ENCODE data around the gene SGCA.

Gene SGCA

DNA sequence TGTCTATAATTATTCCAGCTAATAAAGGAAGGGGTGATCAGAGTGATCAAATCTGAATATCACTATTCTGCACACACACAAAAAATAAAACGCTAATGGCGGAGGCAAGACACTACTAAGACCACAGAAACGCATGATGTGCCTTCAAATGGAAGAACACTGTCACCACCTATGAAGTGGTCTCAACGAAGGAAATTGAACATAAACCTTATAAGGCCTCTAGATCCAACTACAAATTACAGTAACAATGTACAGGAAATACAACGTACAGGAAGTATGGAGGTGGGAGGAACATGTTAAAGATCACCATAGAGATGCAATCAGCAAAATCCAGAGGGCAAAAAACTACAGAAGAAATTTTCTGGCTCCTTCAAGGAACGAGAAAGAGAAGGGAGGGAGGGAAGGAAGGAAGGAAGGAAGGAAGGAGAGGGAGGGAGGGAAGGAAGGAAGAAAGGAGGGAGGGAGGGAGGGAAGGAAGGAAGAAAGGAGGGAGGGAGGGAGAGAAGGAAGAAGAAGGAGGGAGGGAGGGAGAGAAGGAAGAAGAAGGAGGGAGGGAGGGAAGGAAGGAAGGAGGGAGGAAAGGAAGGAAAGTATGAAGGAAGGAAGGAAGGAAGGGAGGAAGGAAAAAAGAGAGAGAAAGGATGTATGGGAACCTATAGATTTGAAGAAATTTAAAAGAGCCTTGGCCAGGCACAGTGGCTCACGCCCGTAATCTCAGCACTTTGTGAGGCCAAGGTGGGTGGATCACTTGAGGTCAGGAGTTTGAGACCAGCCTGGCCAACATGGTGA is 3.1 kb upstream of the SGCA start:
- no peak for DNase-seq (ENCODE audit: low read depth)
- no peak overlapping the region for H3K4me3 ChIP-seq (ENCODE audit: low read depth, low read length)

DNA sequence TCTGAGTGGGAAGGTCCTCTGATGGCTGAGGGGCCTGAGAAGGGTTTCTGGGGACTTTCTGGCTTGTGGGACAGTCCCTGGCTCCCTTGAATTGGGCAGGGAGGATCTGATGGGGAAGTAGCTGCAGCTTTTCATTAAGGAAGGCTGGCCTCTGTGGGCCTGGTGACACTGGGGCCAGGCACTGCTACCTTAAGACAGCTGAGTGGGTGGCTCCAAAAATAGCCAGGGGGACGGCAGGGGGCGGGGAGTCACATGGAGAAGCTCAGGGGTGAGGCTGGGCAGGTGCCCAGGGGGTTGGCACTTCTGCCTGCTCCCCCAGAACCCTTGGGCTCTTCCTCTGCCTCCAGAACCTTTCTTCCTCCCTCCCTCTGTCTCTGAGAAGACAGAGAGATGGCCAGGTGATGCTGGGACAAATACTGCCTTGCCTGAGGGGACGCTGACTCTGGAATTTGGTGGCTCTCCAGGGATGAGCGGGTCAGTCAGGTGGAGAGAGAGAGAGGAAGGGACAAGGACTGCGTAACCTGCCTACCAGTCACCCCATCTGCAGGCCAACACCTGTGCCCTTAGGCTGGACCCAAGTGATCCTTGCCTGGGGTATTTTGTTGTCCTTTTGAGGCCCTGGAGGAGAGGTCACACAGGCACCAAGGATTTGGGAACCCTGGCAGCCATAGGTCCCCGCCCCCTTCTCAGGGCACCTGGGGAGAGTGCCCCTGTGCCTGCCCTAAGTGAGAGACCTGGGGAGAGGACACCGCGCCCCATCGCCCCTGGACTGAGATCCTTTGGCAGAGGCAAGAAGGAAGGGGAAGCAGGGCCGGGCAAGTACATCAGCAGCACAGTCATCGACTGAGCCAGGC is 1.7 kb upstream of the SGCA start:
- no peak for DNase-seq (ENCODE audit: low read depth)
- no peak overlapping the region for H3K4me3 ChIP-seq (ENCODE audit: low read depth, low read length)

DNA sequence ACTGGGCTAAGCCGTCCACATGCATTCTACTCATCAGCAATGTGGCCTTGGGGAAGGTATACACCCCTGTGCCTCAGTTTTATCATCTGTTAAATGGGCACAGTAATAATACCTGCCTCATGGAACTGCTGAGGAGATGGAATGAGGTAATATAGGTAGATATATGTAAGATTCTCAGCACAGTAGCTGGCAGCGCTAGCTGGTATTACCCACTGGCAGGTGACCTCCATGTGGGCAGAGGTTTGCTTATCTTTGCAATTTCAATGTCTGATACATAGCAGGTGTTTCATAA is 1.2 kb upstream of the SGCA start:
- H3K4me3 ChIP-seq (ENCODE audit: low read depth, low read length): no peak overlapping the region
- no peak for DNase-seq (ENCODE audit: low read depth)

DNA sequence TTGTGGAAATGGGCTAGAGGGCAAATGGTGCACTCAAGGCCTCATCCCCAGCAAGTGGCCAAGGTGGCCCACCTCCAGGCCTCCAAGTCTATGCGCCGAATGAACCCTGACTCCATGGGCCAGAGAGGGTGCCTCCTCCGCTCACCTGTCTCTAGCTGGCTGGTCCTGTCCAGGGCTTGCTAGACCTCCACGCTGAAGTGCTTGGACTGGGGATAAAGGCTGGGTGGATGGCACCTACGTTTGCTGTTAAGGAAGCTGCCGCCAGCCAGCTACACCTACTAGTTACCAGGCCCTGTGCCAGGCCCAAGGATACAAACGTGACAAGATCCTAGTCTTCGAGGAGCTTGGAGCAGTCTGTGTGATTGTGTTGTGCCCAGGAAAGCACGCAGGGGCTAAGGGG is 739 bp upstream of the SGCA start:
- no peak for DNase-seq (ENCODE audit: low read depth)
- H3K4me3 ChIP-seq (ENCODE audit: low read depth, low read length): no peak overlapping the region

DNA sequence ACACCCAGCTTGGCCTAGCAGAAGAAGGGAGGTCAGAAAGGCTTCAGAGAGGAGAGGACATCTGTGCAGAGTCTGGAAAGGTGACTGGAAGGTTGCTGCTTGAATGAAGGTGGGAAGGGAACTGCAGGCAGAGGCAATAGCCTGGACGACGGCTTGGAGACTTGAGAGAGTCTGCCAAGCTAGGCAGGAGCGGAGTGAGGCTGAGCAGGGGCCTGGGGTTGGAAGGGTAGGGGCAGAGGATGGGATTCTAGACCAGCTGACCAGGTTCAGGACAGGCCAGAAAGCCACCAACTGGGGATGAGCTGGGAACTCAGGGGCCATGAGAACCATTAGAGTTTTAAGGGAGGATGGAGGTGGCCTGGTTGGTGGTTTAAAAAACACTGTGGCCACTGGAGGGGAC is 339 bp upstream of the SGCA start:
- DNase-seq (ENCODE audit: low read depth): no peak
- H3K4me3 ChIP-seq (ENCODE audit: low read depth, low read length): no peak overlapping the region

DNA sequence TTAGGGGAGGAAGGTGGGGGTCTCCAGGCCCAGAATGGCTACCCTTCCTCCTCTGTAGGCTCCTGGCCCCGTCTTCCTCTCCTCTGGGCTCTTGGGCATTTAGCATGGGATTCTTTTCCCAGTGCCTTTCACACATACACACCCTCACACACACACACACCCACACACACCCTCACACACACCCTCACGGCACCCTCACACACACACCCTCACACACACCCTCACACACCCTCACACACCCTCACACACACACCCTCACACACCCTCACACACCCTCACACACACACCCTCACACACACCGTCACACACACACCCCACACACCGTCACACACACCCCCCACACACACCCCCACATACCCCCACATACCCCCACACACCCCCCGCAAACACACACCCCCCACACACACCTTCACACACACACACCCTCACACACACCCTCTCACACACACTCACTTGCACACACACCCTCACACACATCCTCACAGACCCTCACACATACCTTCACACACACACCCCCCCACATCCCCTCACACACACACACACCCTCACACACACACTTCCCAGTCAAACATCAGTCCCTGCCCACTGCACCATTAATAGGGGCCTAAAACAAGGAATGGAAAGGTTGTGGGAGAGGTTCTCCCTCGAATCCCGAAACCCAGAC is 845 bp downstream of the SGCA start:
- H3K4me3 ChIP-seq (ENCODE audit: low read depth, low read length): peak overlapping the region; percentile 50
- DNase-seq (ENCODE audit: low read depth): no peak

DNA sequence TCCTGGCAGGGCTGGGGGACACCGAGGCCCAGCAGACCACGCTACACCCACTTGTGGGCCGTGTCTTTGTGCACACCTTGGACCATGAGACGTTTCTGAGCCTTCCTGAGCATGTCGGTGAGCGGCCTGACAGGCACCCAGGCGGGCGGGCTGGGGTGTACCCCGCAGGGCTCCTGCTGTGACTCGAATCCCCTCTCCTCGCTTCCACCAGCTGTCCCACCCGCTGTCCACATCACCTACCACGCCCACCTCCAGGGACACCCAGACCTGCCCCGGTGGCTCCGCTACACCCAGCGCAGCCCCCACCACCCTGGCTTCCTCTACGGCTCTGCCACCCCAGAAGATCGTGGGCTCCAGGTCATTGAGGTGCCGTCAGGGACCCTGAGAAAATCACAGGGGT is 1.6 kb downstream of the SGCA start:
- no peak for DNase-seq (ENCODE audit: low read depth)
- H3K4me3 ChIP-seq (ENCODE audit: low read depth, low read length): peak overlapping the region; percentile 30

DNA sequence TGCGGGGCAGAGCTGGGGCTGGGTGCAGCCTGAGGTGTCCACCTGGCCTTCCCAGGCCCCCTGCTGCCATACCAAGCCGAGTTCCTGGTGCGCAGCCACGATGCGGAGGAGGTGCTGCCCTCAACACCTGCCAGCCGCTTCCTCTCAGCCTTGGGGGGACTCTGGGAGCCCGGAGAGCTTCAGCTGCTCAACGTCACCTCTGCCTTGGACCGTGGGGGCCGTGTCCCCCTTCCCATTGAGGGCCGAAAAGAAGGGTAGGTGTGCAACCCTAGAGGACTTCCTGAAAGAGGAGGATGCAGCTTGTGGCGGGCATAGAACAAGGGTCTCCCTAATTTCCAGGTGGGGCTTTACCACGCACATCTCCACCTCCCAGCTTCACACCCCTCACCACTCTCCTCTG is 2.5 kb downstream of the SGCA start:
- no peak overlapping the region for H3K4me3 ChIP-seq (ENCODE audit: low read depth, low read length)
- no peak for DNase-seq (ENCODE audit: low read depth)

DNA sequence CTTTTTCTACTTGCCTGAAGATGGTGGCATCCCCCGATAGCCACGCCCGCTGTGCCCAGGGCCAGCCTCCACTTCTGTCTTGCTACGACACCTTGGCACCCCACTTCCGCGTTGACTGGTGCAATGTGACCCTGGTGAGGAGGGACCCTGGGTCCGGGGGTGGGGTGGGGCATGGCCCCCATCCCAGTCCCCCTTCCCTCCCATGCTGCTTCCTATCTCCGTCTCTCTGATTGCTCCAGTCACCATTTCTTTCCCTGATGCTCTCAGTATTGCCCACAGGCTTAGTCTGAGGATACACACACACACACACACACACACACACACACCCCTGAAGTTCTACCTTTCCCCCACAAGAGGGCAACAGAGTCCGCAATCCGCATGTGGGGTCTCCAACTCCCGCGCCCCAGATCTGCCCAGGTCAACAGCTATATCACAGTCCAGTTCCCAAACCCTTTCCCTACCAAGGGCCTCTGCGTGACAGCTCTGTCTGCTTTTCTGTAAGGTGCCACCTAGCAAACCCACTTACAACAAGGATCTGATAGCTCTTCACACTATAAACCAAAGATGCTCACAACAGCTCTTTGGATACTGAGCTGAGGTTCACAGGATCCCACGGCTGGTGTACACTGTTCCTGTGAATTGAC is 3.4 kb downstream of the SGCA start:
- no peak overlapping the region for H3K4me3 ChIP-seq (ENCODE audit: low read depth, low read length)
- DNase-seq (ENCODE audit: low read depth): no peak

DNA sequence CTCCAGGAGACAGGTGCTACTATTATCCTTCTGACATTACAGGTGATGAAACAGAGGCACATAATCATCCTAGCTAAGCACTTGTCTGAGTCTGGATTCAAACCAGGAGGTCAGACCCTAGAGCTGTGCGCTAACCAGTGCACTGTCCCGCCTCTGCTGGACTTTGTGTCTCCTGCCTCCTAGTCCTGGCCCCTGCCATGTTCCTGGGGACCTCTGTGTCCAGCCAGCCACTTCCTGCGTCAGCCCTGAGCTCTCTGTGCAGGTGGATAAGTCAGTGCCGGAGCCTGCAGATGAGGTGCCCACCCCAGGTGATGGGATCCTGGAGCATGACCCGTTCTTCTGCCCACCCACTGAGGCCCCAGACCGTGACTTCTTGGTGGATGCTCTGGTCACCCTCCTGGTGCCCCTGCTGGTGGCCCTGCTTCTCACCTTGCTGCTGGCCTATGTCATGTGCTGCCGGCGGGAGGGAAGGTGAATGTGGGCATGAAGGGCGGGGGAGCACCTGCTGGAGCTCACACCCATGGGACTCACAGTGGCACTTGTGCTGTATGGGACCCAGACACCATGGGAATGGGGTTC is 4.2 kb downstream of the SGCA start:
- no peak for DNase-seq (ENCODE audit: low read depth)
- no peak overlapping the region for H3K4me3 ChIP-seq (ENCODE audit: low read depth, low read length)

DNA sequence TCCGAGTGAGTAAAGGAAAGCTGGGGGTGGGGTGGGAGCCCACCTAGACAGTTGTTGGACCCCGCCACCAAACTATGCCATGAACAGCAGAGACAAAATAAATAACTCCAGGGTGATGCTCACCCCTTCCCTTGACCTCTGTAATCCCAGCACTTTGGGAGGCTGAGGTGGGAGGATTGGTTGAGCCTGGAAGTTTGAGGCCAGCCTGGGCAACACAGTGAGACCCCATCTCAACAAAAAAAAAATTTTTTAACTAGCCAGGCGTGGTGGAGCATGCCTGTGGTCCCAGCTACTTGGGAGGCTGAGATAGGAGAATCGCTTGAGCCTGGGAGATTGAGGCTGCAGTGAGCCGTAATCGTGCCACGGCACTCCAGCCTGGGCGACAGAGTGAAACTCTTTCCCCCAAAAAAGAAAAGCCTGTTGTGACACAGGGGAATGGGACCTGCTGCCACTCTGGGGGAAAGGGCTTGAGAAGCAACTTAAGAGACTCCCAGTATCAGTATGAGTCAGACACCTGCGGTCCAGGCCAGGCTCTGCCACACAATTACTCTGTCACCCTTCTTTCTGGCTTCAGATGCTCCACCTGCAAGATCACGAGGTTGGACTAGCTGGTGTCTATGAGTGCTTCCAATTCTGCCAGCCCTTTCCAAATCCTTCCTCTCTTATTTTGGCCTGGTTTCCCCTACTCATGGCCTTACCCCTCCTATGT is 5.0 kb downstream of the SGCA start:
- DNase-seq (ENCODE audit: low read depth): no peak
- H3K4me3 ChIP-seq (ENCODE audit: low read depth, low read length): no peak overlapping the region

DNA sequence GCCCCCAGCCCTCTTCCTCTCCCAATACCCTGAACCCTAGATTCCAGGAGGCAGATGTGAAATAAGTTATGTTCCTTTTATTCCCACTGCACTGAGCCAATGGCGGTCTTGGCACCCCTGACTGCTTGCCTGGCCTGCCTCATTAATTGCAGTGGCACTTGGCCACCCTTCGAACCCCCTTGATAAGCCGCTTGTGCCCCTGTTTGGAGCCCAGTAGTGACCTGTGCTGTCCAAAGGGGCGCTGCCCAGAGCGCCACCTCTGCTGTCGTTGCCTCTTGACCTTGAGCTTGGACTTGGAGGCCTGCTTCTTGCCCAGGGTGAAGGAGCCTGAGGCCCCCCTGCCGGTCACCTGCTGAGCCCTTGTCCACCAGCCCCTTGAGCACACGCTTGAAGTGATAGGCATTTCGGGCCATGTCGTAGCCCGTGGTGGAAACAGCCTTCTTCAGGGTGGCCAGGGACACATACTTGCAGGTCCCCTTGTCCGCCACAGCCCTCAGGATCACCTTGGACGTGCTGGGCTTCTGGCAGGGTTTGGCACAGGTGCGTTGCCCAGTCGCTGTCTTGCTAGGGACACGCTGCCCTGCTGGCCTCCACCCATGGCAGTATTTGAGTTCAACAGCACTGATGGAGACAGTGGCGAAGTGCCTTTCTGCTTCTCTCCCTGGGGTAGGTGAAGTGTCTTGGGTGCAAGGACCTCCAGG is 5.7 kb downstream of the SGCA start:
- no peak for DNase-seq (ENCODE audit: low read depth)
- no peak overlapping the region for H3K4me3 ChIP-seq (ENCODE audit: low read depth, low read length)

DNA sequence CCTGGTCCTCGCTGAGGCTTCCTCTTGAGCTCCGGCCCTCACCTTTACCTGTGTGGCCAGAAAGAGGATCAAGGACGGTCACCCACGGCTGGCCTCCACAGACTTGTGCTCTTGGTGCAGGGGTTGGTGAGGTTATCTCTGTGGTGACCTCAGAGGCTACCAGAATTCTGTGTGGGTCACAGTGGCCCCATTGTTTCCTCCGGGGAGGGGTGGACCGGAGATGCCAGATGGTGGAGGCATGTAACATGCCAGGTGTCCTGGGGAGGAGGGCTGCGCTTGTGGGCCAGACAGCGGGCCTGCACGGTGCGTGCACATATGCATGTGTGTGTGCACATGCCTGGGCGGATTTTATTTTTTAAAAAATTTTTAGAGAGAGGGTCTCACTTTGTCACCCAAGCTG is 6.3 kb downstream of the SGCA start:
- DNase-seq (ENCODE audit: low read depth): no peak
- H3K4me3 ChIP-seq (ENCODE audit: low read depth, low read length): no peak overlapping the region

DNA sequence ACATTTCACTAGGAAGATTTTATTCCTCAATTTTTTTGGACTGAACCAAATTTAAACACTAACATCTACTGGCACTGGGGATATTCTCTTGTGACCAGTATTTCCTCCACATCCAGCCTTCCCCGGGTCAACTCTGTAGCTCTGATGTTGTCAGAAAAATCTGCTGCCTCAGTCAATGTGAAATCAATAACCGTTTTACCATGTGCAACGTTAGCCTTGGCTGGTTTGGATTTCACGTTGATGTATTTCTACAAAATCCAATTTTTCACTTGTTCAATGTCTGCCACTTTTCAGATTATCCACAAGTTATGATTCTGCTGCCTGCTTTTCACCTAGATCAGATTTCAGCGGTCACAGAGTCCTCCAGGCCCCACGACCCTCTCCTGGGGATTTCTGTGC is 7.1 kb downstream of the SGCA start:
- DNase-seq (ENCODE audit: low read depth): no peak
- H3K4me3 ChIP-seq (ENCODE audit: low read depth, low read length): no peak overlapping the region

DNA sequence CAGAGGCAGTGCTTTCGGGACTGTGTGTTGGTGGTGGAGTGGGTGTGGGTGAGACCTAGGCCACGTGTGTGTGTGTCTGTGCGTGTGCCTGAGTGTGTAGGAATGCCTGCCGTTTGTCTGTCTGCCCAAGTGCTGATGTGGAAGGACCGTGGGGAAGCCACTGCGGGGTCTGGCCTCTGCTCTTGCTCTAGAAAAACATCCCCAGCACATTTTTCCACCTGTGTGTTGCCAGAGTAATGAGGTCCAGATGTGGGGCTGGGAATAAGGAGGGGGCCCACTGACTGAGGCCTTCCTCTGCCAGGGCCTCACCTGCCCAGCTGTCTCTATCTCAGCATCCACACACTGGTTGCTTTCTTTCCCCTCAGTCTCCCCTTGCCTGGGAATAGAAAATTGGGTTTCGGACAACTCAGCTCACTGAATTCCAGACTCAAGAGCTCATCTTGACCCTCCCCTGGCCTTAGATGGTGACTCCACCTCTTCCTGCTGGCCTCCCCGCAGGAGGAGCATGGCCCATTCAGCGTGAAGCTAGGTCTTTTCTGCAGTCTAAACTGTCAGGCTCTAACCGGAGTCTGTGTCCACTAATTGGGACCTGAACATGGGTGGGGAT is 7.6 kb downstream of the SGCA start:
- no peak overlapping the region for H3K4me3 ChIP-seq (ENCODE audit: low read depth, low read length)
- no peak for DNase-seq (ENCODE audit: low read depth)

DNA sequence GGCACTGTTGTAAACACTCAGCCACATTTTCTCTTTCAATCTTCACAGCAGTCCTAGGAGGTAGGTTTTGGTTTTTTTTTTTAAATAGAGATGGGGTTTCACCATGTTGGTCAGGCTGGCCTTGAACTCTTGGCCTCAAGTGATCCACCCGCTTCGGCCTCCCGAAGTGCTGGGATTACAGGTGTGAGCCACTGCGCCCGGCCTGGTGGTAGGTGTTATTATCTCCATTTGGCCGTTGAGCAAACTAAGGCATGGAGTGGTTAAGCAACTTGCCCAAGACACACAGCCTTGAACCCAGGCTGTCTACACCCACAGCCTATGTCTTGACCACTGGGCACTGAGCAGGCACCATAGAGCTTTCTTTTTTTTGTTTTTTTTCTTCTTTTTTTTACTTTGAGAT is 8.6 kb downstream of the SGCA start:
- no peak for DNase-seq (ENCODE audit: low read depth)

DNA sequence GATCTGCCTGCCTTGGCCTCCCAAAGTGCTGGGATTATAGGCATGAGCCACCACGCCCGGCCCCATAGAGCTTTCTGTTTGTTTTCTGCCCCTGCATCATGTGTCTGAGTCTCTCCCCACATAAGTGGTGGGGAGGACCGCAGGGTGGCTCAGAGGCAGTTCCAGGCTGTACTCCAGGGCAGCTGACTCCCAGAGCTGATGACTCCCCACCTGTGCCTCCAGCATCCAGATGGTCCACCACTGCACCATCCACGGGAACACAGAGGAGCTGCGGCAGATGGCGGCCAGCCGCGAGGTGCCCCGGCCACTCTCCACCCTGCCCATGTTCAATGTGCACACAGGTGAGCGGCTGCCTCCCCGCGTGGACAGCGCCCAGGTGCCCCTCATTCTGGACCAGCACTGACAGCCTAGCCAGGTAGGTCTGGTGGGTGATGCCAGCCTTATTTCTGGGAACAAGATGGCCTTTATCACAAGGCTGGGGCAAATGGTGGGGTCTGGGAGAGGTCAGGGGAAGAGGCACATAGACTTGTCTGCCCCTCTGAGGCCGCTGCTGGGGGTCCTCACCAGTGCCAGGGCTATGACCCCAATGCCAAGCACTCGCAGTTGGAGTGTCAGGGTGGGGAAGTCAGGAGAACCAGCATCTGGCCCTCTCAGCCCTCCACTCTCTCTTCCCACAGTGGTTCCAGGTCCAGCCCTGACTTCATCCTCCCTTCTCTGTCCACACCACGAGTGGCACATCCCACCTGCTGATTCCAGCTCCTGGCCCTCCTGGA is 9.4 kb downstream of the SGCA start:
- no peak for DNase-seq (ENCODE audit: low read depth)
- H3K4me3 ChIP-seq (ENCODE audit: low read depth, low read length): no peak overlapping the region

More for the DNA sequence above, 8.6 kb downstream of the SGCA start:
- H3K4me3 ChIP-seq (ENCODE audit: low read depth, low read length): no peak overlapping the region

All from skeletal muscle cell (primary cell).